ENCODE results near the gene SNED1.

SNED1 gene

DNA sequence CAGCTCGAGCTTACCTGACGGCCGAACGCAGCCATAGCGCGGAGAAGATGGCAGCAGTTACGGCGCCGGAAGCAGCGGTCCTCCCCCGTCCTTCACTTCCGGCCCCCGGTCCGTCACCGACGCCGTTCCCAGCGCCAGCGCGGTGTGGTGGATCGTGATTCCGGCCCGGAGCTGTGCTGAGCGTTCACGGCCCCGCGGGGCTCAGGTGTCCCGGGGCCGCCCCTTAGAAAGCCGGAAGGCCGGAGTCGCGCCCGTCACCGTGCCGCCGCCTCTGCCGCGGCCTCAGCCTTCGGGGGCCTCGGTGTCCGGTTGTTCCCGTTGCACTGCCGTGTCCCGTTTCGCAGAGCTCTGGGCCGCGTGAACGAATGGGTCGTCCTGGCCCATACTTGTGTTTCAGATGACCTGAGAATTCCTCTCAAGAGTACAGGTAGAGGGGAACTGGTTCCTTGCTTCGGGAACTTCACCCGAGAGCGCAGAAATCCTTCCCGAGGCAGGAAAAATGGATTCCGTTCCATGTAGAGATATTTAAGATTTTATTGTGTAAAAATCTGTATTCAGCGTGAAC lies 103.9 kb downstream of the SNED1 start, which contains the start of gene MTERF4 (continued):
- TF ChIP-seq, protein P1, sequence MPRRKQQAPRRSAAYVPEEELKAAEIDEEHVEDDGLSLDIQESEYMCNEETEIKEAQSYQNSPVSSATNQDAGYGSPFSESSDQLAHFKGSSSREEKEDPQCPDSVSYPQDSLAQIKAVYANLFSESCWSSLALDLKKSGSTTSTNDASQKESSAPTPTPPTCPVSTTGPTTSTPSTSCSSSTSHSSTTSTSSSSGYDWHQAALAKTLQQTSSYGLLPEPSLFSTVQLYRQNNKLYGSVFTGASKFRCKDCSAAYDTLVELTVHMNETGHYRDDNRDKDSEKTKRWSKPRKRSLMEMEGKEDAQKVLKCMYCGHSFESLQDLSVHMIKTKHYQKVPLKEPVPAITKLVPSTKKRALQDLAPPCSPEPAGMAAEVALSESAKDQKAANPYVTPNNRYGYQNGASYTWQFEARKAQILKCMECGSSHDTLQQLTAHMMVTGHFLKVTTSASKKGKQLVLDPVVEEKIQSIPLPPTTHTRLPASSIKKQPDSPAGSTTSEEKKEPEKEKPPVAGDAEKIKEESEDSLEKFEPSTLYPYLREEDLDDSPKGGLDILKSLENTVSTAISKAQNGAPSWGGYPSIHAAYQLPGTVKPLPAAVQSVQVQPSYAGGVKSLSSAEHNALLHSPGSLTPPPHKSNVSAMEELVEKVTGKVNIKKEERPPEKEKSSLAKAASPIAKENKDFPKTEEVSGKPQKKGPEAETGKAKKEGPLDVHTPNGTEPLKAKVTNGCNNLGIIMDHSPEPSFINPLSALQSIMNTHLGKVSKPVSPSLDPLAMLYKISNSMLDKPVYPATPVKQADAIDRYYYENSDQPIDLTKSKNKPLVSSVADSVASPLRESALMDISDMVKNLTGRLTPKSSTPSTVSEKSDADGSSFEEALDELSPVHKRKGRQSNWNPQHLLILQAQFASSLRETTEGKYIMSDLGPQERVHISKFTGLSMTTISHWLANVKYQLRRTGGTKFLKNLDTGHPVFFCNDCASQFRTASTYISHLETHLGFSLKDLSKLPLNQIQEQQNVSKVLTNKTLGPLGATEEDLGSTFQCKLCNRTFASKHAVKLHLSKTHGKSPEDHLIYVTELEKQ (tag by site-specific recombination; IDR thresholded peaks at IDR 0.05; ENCODE audit: borderline replicate concordance): peak; percentile 29; the same call in 1 of the 2 replicates
- TF ChIP-seq ZNF114 (tag by site-specific recombination; IDR thresholded peaks at IDR 0.05) (no peak), ZSCAN16 (tag by site-specific recombination; IDR thresholded peaks at IDR 0.05) (peak; percentile 41; the same call in 1 of the 2 replicates), ZNF423 (tag by site-specific recombination; IDR thresholded peaks at IDR 0.05) (no peak), ZNF624 (tag by site-specific recombination; IDR thresholded peaks at IDR 0.05) (no peak), ZNF623 (tag by site-specific recombination; IDR thresholded peaks at IDR 0.05) (0 out of 2 replicates have a peak, but pooled peaks have one; percentile 23), ZNF433 (tag by site-specific recombination; IDR thresholded peaks at IDR 0.05; ENCODE audit: low read depth) (no peak), ZNF510 (tag by site-specific recombination; IDR thresholded peaks at IDR 0.05; ENCODE audit: insufficient replicate concordance) (no peak), ZNF24 (tag by site-specific recombination; IDR thresholded peaks at IDR 0.05) (peak; percentile 85), ZNF112 (tag by site-specific recombination; IDR thresholded peaks at IDR 0.05) (no peak), ZNF133 (tag by site-specific recombination; IDR thresholded peaks at IDR 0.05) (no peak), FEZF1 (tag by site-specific recombination; IDR thresholded peaks at IDR 0.05) (no peak), ZNF521 (tag by site-specific recombination; IDR thresholded peaks at IDR 0.05) (no peak), HOXC10 (CRISPR knock-in tag; IDR thresholded peaks at IDR 0.05) (peak; percentile 89; the same call in 1 of the 2 replicates), SCRT1 (tag by site-specific recombination; IDR thresholded peaks at IDR 0.05; ENCODE audit: borderline replicate concordance) (no peak), ZNF701 (tag by site-specific recombination; IDR thresholded peaks at IDR 0.05) (peak; percentile 70), ZNF16 (tag by site-specific recombination; IDR thresholded peaks at IDR 0.05; ENCODE audit: low read depth) (no peak), ZNF138 (tag by site-specific recombination; IDR thresholded peaks at IDR 0.05; ENCODE audit: borderline replicate concordance) (no peak), ZNF514 (tag by site-specific recombination; IDR thresholded peaks at IDR 0.05) (no peak), ZNF394 (tag by site-specific recombination; IDR thresholded peaks at IDR 0.05; ENCODE audit: borderline replicate concordance) (peak; percentile 72; the same call in 1 of the 2 replicates), KLF9 (tag by site-specific recombination; IDR thresholded peaks at IDR 0.05; ENCODE audit: low read depth) (peak; percentile 80), ZEB2 (tag by site-specific recombination; IDR thresholded peaks at IDR 0.05) (peak; percentile 96), ZNF174 (tag by site-specific recombination; IDR thresholded peaks at IDR 0.05) (no peak)
- TF ChIP-seq, protein P2, sequence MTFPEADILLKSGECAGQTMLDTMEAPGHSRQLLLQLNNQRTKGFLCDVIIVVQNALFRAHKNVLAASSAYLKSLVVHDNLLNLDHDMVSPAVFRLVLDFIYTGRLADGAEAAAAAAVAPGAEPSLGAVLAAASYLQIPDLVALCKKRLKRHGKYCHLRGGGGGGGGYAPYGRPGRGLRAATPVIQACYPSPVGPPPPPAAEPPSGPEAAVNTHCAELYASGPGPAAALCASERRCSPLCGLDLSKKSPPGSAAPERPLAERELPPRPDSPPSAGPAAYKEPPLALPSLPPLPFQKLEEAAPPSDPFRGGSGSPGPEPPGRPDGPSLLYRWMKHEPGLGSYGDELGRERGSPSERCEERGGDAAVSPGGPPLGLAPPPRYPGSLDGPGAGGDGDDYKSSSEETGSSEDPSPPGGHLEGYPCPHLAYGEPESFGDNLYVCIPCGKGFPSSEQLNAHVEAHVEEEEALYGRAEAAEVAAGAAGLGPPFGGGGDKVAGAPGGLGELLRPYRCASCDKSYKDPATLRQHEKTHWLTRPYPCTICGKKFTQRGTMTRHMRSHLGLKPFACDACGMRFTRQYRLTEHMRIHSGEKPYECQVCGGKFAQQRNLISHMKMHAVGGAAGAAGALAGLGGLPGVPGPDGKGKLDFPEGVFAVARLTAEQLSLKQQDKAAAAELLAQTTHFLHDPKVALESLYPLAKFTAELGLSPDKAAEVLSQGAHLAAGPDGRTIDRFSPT (tag by site-specific recombination; IDR thresholded peaks at IDR 0.05): no peak
- TF ChIP-seq, protein P3, sequence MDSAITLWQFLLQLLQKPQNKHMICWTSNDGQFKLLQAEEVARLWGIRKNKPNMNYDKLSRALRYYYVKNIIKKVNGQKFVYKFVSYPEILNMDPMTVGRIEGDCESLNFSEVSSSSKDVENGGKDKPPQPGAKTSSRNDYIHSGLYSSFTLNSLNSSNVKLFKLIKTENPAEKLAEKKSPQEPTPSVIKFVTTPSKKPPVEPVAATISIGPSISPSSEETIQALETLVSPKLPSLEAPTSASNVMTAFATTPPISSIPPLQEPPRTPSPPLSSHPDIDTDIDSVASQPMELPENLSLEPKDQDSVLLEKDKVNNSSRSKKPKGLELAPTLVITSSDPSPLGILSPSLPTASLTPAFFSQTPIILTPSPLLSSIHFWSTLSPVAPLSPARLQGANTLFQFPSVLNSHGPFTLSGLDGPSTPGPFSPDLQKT (IDR thresholded peaks at IDR 0.05; ENCODE audit: borderline replicate concordance, low read depth, low read length): no peak
- TF ChIP-seq, protein P4, sequence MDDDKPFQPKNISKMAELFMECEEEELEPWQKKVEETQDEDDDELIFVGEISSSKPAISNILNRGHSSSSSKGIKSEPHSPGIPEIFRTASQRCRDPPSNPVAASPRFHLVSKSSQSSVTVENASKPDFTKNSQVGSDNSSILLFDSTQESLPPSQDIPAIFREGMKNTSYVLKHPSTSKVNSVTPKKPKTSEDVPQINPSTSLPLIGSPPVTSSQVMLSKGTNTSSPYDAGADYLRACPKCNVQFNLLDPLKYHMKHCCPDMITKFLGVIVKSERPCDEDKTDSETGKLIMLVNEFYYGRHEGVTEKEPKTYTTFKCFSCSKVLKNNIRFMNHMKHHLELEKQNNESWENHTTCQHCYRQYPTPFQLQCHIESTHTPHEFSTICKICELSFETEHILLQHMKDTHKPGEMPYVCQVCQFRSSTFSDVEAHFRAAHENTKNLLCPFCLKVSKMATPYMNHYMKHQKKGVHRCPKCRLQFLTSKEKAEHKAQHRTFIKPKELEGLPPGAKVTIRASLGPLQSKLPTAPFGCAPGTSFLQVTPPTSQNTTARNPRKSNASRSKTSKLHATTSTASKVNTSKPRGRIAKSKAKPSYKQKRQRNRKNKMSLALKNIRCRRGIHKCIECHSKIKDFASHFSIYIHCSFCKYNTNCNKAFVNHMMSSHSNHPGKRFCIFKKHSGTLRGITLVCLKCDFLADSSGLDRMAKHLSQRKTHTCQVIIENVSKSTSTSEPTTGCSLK (tag by site-specific recombination; IDR thresholded peaks at IDR 0.05): no peak
- TF ChIP-seq, protein P5, sequence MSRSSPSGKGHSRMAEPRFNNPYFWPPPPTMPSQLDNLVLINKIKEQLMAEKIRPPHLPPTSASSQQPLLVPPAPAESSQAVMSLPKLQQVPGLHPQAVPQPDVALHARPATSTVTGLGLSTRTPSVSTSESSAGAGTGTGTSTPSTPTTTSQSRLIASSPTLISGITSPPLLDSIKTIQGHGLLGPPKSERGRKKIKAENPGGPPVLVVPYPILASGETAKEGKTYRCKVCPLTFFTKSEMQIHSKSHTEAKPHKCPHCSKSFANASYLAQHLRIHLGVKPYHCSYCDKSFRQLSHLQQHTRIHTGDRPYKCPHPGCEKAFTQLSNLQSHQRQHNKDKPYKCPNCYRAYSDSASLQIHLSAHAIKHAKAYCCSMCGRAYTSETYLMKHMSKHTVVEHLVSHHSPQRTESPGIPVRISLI (tag by site-specific recombination; IDR thresholded peaks at IDR 0.05): 0 out of 2 replicates have a peak, but pooled peaks have one; percentile 61
- TF ChIP-seq, protein P6, sequence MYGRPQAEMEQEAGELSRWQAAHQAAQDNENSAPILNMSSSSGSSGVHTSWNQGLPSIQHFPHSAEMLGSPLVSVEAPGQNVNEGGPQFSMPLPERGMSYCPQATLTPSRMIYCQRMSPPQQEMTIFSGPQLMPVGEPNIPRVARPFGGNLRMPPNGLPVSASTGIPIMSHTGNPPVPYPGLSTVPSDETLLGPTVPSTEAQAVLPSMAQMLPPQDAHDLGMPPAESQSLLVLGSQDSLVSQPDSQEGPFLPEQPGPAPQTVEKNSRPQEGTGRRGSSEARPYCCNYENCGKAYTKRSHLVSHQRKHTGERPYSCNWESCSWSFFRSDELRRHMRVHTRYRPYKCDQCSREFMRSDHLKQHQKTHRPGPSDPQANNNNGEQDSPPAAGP (tag by site-specific recombination; IDR thresholded peaks at IDR 0.05): peak; percentile 96
- TF ChIP-seq, protein P7, sequence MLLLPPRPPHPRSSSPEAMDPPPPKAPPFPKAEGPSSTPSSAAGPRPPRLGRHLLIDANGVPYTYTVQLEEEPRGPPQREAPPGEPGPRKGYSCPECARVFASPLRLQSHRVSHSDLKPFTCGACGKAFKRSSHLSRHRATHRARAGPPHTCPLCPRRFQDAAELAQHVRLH (tag by site-specific recombination; IDR thresholded peaks at IDR 0.05): peak; percentile 89
